Right lobe of liver (tissue), 6 donors: ENCODE measurements around the gene HIRA. TPM values are rescaled to one million over a fixed set of nuclear protein-coding genes. Genes with fewer than 3 reads are reported as not detected.

Experiments
- ATAC-seq, 4 donors: fragments of 200-7000 bp; cut with Tn5 transposase; one replicate each; pipeline ENCODE4 v1.9.1; 2020; ENCODE audit warnings: mild to moderate bottlenecking in 4 of 4, moderate library complexity in 4 of 4
- DNase-seq, 3 donors: peaks; one replicate each; pipeline ENCODE4 v3.0.0-alpha.2; 2020
- H3K27ac ChIP-seq, 3 donors: fragments of 200-600 bp; one replicate each; pipeline ENCODE4 v1.8.0; 2022
- H3K27me3 ChIP-seq, 2 donors: fragments of 200-600 bp; one replicate each; pipeline ENCODE4 v1.8.0; 2022
- H3K36me3 ChIP-seq, 4 donors: fragments of 200-600 bp; sonication (generic) in 1 of 4; one replicate each; pipeline versions ENCODE4 v1.5.1 to v1.8.0; 2017 to 2022; ENCODE audit warnings: control low read depth in 1 of 4
- H3K4me1 ChIP-seq, 4 donors: fragments of 200-600 bp; sonication (generic) in 1 of 4; one replicate each; pipeline versions ENCODE4 v1.5.1 to v1.8.0; 2017 to 2022; ENCODE audit warnings: control low read depth in 1 of 4
- H3K4me3 ChIP-seq, 3 donors: fragments of 200-600 bp; one replicate each; pipeline ENCODE4 v1.8.0; 2022
- H3K9me3 ChIP-seq, 4 donors: fragments of 200-600 bp; sonication (generic) in 1 of 4; one replicate each; pipeline versions ENCODE4 v1.5.1 to v1.8.0; 2017 to 2022; ENCODE audit warnings: control low read depth in 1 of 4
- CTCF ChIP-seq, 4 donors: fragments of 200-600 bp in 3 of 4; fragments of 450-650 bp in 1 of 4; IDR thresholded peaks; one replicate each; pipeline versions ENCODE4 v1.5.1 to v1.8.0; 2016 to 2022; ENCODE audit warnings: antibody characterized with exemption in 4 of 4, mild to moderate bottlenecking in 2 of 4
- POLR2A ChIP-seq: fragments of 450-650 bp; IDR thresholded peaks from one replicate; pipeline ENCODE4 v1.6.1; 2017; ENCODE audit warnings: antibody characterized with exemption, mild to moderate bottlenecking
- WGBS: methylation state at CpG from one replicate; pipeline ENCODE4 v1.1.6; 2018; ENCODE audit warnings: low coverage, low lambda C conversion rate; ENCODE audit not compliant: insufficient coverage; ENCODE audit errors: missing lambda C conversion rate; 5-methylcytosine and 5-hydroxymethylcytosine counted together
- intact Hi-C, 2 donors: fragments of 100-400 bp; cut with DNase I; formaldehyde crosslinking; loops; one replicate each; pipeline versions ENCODE4 v1.11.2 to v1.14.1; 2022
- small RNA-seq, 2 experiments: library from RNA; depleted of rRNA; stranded (forward); fragments of <200 nt; gene quantifications; one replicate each; pipeline ENCODE3, GENCODE V24; 2016
- total RNA-seq, 6 experiments: library from RNA; depleted of rRNA in 2 of 6; stranded (reverse); fragments of >200 nt in 2 of 6; fragmentation: NEBNext Ultra II Directional in 3 of 6; extraction: Animal tissue kit (Norgen Biotek cat#: 25700) in 3 of 6; gene quantifications; one replicate each; pipeline versions ENCODE4 v1.1.0 to v1.2.4, GENCODE V29; 2016 to 2023
- donor health status: DM: no; HTN: yes; CAD: no.
- donor health status: DM: no; HTN: no; CAD: no.
- donor health status: DM: no; HTN: no; CAD: no.
- donor health status: DM: no; HTN: yes; CAD: no.
- donor health status: DM: no; HTN: yes; CAD: no.

The HIRA gene
- total RNA-seq, 6 experiments from 2014 or later: 14.6 to 25.0 (median 17.8) TPM

GRCh38 chr22:19287889-19288288 lies 143.6 kb downstream of the HIRA start:
- no peak for DNase-seq

GRCh38 chr22:19287076-19287707 lies 144.3 kb downstream of the HIRA start:
- Histone ChIP-seq H3K4me3 (no peak overlapping the region), H3K36me3 (no peaks in the 10 kb centered on the region), H3K27me3 (no peaks in the 10 kb centered on the region), H3K27ac (no peak overlapping the region), H3K4me1 (no peaks in the 10 kb centered on the region), H3K9me3 (no peaks in the 10 kb centered on the region)
- DNase-seq (no peak), ATAC-seq (no peak)
- 80% methylated on average over 5 of the region's 5 CpGs for WGBS
- intact Hi-C loops: loop anchor here in 1 of 2 donors (5.0 kb wide), 1 partner anchor 110 kb away; the partner anchor contains the start of gene SLC25A1
- no peak for TF ChIP-seq CTCF (IDR thresholded peaks at IDR 0.05)
- TF ChIP-seq POLR2A: no peak

More at GRCh38 chr22:19287889-19288288, 143.6 kb downstream of the HIRA start:
- no peaks in the 10 kb centered on the region for H3K36me3 ChIP-seq
- H3K4me3 ChIP-seq: no peak overlapping the region
- no peak for ATAC-seq
- H3K4me1 ChIP-seq: peaks cover 0 to 3% (median 0%) of the 10 kb centered on the region in 4 donors
- WGBS: 84% methylated on average over 4 of the region's 4 CpGs
- H3K27me3 ChIP-seq: no peaks in the 10 kb centered on the region
- H3K9me3 ChIP-seq: no peaks in the 10 kb centered on the region
- no peak overlapping the region for H3K27ac ChIP-seq
- no peak for TF ChIP-seq POLR2A
- no peak for TF ChIP-seq CTCF (IDR thresholded peaks at IDR 0.05)
- intact Hi-C loops: loop anchor here in 1 of 2 donors (5.0 kb wide), 1 partner anchor 111 kb away; the partner anchor contains the start of gene SLC25A1

- TF ChIP-seq CTCF (IDR thresholded peaks at IDR 0.05) (no peak), POLR2A (no peak)
- DNase-seq: no peak
- Histone ChIP-seq H3K9me3 (no peaks in the 10 kb centered on the region), H3K36me3 (no peaks in the 10 kb centered on the region), H3K4me1 (no peaks in the 10 kb centered on the region), H3K4me3 (no peak overlapping the region), H3K27ac (no peak overlapping the region), H3K27me3 (no peaks in the 10 kb centered on the region)
- ATAC-seq: no peak
- intact Hi-C loops: loop anchor here in 1 of 2 donors (5.0 kb wide), 1 partner anchor 109 kb away; the partner anchor contains the start of gene SLC25A1
- 71% methylated on average over 1 of the region's 1 CpG for WGBS
Observed at GRCh38 chr22:19285831-19286230, 145.7 kb downstream of the HIRA start.

Small RNAs within 50 kb of the gene (small RNA-seq; reads per million reads assigned to genes)
- gene RN7SL168P: 0 reads per million in 2 experiments

Other genes starting within 250 kb of the HIRA start
- gene CLTCL1, start 140.0 kb downstream of the HIRA start, total RNA-seq: 1 to 10 TPM; 3.5 to 6.6 (median 5.7) TPM
- gene MRPL40, start 812 bp upstream of the HIRA start, total RNA-seq: 10 to 100 TPM; 23.6 to 38.8 (median 27.8) TPM
- gene C22orf39, start 16.0 kb upstream of the HIRA start, total RNA-seq: 10 to 100 TPM in 5 of 6 experiments, 1 to 10 TPM in 1; 9.8 to 15.7 (median 12.5) TPM
- gene UFD1, start 47.5 kb upstream of the HIRA start, total RNA-seq: 10 to 100 TPM; 26.8 to 43.7 (median 32.1) TPM
- gene CDC45, start 48.2 kb upstream of the HIRA start, total RNA-seq: 1 to 10 TPM in 2 of 6 experiments, under 1 TPM in 3, not detected in 1; 0.39 to 4.2 (median 0.56) TPM
- gene CLDN5, start 92.7 kb upstream of the HIRA start, total RNA-seq: 10 to 100 TPM in 2 of 6 experiments, 1 to 10 TPM in 4; 4.4 to 12.1 (median 5.7) TPM